NCI-H128 (cell line): ENCODE measurements around the gene MAP4K1.

ENCODE experiments used
- DNase-seq: peaks from one replicate; lab custom pipeline; 2025; ENCODE audit not compliant: unreplicated experiment; lab: John Stamatoyannopoulos, UW

Gene MAP4K1

DNA sequence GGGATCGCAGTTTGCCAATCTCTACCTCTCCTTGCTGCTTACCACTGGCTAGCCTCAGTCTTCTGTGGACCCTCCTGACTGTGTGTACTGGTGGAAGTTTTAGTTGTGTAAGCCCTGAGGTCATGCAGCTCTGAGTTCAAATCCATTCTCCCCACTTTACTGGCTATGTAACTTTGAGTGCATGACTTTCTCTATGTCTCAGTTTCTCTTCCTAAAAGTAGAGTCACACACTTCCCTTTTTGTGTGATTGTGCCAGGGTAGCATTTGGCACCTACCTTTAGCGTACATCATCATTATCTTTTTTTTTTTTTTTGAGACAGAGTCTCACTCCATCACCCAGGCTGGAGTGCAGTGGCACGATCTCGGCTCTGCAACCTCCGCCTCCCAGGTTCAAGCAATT is 70.3 kb downstream of the MAP4K1 start:
- no peak for DNase-seq

DNA sequence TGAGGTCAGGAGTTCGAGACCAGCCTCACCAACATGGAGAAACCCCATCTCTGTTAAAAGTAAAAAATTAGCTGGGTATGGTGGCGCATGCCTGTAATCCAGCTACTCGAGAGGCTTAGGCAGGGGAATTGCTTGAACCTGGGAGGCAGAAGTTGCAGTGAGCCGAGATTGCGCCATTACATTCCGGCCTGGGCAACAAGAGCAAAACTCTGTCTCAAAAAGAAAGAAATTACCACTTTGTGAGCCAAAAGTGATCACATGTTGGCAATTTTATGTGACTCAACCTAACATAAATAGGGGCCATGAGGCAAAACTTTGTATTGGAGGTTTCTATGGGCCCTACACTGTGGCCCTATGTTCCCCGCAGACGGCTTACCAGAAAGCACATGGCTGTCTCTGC is 72.2 kb downstream of the MAP4K1 start:
- no peak for DNase-seq

DNA sequence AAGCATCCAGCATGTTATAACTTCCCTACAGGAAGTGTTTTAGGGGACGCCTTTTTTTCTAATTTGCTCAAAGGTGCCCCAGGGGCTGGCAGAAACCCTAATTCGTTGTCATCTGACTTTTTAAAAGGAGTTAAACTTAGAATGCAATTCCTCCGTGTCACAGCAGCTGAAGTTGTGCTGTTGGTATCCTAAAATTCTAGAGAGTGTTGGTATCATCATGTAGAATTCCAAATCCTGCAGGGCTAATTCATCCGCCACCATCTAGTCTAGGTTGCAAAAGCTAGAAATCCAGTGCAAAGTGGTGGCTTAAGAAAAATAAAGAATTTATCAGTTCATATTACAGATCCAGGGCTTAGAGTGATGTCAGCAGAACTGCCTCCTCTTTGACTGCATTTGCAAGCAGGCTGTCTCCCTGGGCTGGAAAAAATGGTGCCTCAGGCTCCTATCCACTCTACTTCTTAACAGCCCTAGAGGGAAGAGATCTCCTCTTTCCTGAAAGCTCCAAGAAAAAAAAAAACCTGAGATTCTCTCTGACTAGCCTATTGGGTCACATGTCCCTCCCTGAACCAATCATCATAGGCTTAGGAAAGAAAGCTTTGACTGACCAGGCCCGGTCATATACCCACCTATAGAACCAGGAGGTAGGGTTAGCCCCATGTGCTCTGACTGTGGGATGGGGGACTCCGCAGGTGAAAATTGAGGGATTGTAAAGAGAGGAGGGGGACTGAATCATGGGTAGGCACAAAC is 73.0 kb downstream of the MAP4K1 start:
- no peak for DNase-seq

DNA sequence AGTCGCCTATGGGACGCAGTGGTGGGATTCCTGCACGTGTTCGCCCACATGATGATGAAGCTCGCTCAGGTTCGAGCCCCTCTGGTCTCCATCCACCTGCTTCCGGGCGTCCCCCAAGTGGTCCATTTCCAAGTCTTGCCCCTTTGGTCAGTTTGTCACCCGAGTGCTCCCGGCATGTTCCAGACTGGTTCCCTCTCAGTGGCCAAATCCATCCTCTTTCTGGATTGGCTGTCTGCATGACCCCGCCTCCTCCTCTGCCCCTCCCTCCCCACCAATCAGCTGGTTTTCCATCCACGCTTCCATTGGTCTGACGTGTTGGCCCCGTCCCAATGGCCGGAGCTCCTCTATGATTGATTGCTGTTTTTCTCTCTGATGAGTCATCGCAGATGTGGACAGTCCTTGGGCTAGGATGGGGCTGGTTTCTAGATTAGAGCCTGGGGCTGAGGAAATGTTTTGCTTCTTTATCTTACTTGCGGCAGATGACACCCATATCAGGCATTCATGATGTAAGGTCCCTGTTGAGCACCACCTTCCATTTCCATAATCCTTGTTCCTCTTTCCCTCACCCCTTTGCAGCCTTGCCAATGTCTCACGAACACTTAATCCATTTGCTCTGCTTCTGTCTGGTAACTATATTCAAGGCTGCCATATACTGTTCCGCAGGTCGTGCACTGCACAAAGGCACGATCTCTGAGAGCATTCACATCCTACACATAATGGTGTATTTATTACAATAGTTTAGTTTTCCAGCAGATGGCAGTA is 73.8 kb downstream of the MAP4K1 start:
- DNase-seq: no peak

DNA sequence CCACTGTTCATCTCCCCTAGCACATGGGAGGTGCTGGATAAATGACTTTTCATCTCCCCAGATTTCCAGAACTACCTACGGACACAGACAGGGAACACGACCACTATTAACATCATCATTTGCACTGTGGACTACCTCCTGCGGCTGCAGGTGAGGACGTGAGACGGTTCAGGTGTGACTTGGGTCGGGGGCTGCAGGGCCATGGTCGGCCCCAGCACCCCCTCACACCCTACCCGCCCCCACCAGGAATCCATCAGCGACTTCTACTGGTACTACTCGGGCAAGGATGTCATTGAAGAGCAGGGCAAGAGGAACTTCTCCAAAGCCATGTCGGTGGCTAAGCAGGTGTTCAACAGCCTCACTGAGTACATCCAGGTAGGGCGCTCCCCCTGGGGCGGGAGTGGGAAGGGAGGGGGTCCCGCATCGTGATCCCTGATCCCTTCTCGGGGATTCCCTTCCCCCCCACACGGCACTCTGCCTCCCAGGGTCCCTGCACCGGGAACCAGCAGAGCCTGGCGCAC is 74.4 kb downstream of the MAP4K1 start:
- DNase-seq: no peak

DNA sequence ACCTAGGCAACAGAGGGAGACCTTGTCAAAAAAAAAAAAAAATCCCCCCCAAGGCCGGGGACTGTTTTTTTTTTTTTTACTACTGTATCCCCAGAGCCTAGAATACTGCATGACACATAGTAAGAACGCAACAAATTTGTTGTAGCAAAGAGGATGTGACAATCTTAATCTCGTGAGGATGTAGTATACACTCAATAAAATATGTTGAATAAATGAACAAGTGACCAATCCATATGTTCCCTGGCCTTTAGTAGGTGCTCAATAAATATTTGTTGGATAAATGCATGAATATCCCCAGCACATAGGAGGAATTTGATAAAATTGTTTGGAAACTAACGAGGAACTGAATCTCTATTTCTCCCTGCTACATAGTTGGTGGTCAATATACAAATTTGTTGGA is 75.7 kb downstream of the MAP4K1 start:
- no peak for DNase-seq

DNA sequence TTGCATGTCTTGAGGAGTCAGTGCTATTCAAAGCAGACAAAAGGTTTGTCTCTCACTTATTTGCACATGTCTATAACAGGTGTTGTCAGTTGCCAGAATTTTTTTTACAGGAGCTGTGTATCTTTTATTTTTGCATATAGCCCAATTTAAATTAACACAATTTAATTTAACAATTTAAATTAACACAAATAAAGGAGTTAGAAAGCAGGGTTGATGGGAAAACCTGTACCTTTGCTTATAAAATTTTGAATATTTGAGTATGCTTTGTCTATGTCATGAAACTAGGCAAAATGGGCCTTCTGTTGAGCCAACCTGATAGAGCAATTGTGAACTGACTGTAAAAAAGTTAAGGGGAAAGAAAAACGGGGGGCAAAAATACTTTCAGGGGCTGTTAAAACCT is 78.0 kb downstream of the MAP4K1 start:
- no peak for DNase-seq

DNA sequence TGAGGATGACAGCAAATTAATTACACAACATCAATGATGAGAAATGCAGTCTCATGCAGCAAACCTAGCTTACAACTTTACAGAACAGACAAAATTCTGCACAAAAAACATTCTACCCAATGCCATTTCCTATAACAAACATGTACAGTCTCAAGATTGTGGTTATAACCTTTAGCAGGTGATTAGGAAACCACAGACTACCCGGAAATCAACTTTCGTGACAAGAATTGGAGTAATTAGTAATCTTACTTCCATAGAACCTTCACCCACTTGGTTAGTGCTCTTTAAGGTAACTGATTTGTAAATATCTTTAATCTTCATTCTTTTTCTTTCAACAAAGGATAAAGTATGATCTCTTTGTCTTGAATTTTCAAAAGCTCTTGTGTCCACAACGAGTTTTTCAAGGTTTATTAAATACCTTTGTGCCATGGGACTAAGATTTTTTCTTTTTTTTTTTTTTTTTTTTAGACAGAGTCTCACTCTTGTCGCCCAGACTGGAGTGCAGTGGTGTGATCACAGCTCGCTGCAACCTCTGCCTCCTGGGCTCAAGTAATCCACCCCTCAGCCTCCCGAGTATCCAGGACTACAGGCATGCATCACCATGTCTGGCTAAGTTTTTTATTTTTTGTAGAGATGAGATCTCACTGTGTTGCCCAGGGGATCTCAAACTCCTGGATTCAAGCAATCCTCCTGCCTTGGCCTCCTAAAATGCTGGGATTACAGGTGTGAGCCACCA is 78.8 kb downstream of the MAP4K1 start:
- DNase-seq: no peak

DNA sequence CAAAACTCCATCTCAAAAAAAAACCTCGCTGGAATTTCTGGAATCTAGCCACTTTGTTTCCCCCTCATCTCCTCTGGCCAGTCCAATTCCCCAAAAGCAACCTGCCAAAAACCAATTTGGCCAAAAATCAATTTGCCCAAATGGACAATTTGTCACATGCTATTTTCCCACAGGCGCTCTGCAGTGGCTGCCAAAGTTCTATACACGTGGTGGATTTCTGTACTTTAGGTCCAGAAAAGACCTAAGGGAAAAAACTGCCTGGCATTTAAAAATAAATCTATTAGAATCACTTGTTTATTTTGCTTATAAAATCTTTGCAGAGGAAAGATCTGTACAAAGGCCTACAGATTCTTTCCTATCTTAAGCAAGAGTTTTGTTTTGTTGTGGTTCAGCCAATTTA is 79.4 kb downstream of the MAP4K1 start:
- no peak for DNase-seq
